GM21360 (cell line): ENCODE data around the gene STRADA.

ENCODE experiments used
- ATAC-seq: cut with Tn5 transposase; IDR thresholded peaks from one replicate; pipeline ENCODE4 v1.9.1; 2021; ENCODE audit warnings: mild to moderate bottlenecking, moderate library complexity; ENCODE audit not compliant: unreplicated experiment

The STRADA gene

GRCh38 chr17:63701868-63702720, 39.5 kb downstream of the STRADA start:
- no peak for ATAC-seq

- no peak for ATAC-seq
Measured at GRCh38 chr17:63701456-63701820, 40.2 kb downstream of the STRADA start.

- ATAC-seq = no peak
Measured at GRCh38 chr17:63700528-63701455, 40.8 kb downstream of the STRADA start.

GRCh38 chr17:63699638-63700527, 41.7 kb downstream of the STRADA start, which contains the start of gene LIMD2:
LIMD2 (minus strand) TSS chr17:63700125; CDS start chr17:63699298, 827 bp downstream.
- ATAC-seq = no peak

GRCh38 chr17:63698886-63699637, 42.5 kb downstream of the STRADA start:
- ATAC-seq = no peak

GRCh38 chr17:63698381-63698885, 43.2 kb downstream of the STRADA start:
- no peak for ATAC-seq

GRCh38 chr17:63697341-63698286, 44.0 kb downstream of the STRADA start:
- no peak for ATAC-seq

- ATAC-seq = no peak
Measured at GRCh38 chr17:63696381-63696961, 45.1 kb downstream of the STRADA start.

- no peak for ATAC-seq
Measured at GRCh38 chr17:63695889-63696288, 45.7 kb downstream of the STRADA start.

GRCh38 chr17:63694950-63695773, 46.4 kb downstream of the STRADA start:
- ATAC-seq = no peak

- ATAC-seq = no peak
Measured at GRCh38 chr17:63694229-63694949, 47.2 kb downstream of the STRADA start.

- no peak for ATAC-seq
Measured at GRCh38 chr17:63693411-63694113, 48.0 kb downstream of the STRADA start.

GRCh38 chr17:63692195-63692816, 49.3 kb downstream of the STRADA start:
- no peak for ATAC-seq

GRCh38 chr17:63689479-63689878, 52.1 kb downstream of the STRADA start:
- no peak for ATAC-seq

- ATAC-seq = no peak
Measured at GRCh38 chr17:63688396-63689020, 53.1 kb downstream of the STRADA start.
